Cortex of kidney (tissue), 1 donor: ENCODE measurements around the gene SPNS2.

Source experiments
- DNase-seq: peaks from one replicate; lab custom pipeline; 2025; lab: John Stamatoyannopoulos, UW

The SPNS2 gene

GRCh38 chr17:4537451-4538235 lies 39.0 kb downstream of the SPNS2 start:
- DNase-seq, result no peak

- DNase-seq, result no peak
Measured at GRCh38 chr17:4538236-4539002, 39.7 kb downstream of the SPNS2 start.

- DNase-seq, result no peak
Measured at GRCh38 chr17:4539025-4539424, 40.3 kb downstream of the SPNS2 start.

- no peak for DNase-seq
Measured at GRCh38 chr17:4539576-4540223, 41.0 kb downstream of the SPNS2 start.

GRCh38 chr17:4540224-4540651 lies 41.6 kb downstream of the SPNS2 start:
- no peak for DNase-seq

GRCh38 chr17:4540687-4541327 lies 42.1 kb downstream of the SPNS2 start:
- no peak for DNase-seq

- no peak for DNase-seq
Measured at GRCh38 chr17:4541328-4542002, 42.8 kb downstream of the SPNS2 start.

- no peak for DNase-seq
Measured at GRCh38 chr17:4542003-4542725, 43.5 kb downstream of the SPNS2 start.

- DNase-seq, result no peak
Measured at GRCh38 chr17:4542726-4543191, 44.1 kb downstream of the SPNS2 start.

GRCh38 chr17:4543557-4544026 lies 44.9 kb downstream of the SPNS2 start:
- no peak for DNase-seq

- DNase-seq, result no peak
Measured at GRCh38 chr17:4544135-4544950, 45.7 kb downstream of the SPNS2 start.

- DNase-seq, result no peak
Measured at GRCh38 chr17:4544951-4545216, 46.2 kb downstream of the SPNS2 start.

- no peak for DNase-seq
Measured at GRCh38 chr17:4545217-4545951, 46.7 kb downstream of the SPNS2 start.

GRCh38 chr17:4547118-4547906 lies 48.6 kb downstream of the SPNS2 start:
- DNase-seq, result no peak

- no peak for DNase-seq
Measured at GRCh38 chr17:4548061-4548461, 49.4 kb downstream of the SPNS2 start.

- DNase-seq, result no peak
Measured at GRCh38 chr17:4548721-4549531, 50.2 kb downstream of the SPNS2 start.

GRCh38 chr17:4549781-4550533 lies 51.3 kb downstream of the SPNS2 start:
- no peak for DNase-seq
